Measurements from ENCODE around the gene SHC4.
"Not testable (repeated sequence)": the region's sequence is repeated elsewhere in the genome, so short reads cannot be mapped to it uniquely, and the experiment has no call there.

Gene SHC4

GRCh38 chr15:48796930-48797329 lies 166.8 kb downstream of the SHC4 start:
- DNase-seq (ENCODE audit: low read depth in 3 of 3) = no peak

- DNase-seq (ENCODE audit: low read depth in 3 of 3) = no peak
These were observed 167.2 kb downstream of the SHC4 start for GRCh38 chr15:48796521-48796920.

- no peak for DNase-seq (ENCODE audit: low read depth in 3 of 3)
These were observed 167.8 kb downstream of the SHC4 start for GRCh38 chr15:48795901-48796300.

- no peak for DNase-seq (ENCODE audit: low read depth in 3 of 3)
These were observed 169.0 kb downstream of the SHC4 start for GRCh38 chr15:48794697-48795134.

GRCh38 chr15:48792408-48792807 lies 171.3 kb downstream of the SHC4 start:
- DNase-seq (ENCODE audit: low read depth in 3 of 3) = no peak

- not testable (repeated sequence) for DNase-seq (ENCODE audit: low read depth in 3 of 3)
These were observed 173.1 kb downstream of the SHC4 start for GRCh38 chr15:48790466-48791115.

- DNase-seq (ENCODE audit: low read depth in 3 of 3) = no peak
These were observed 178.0 kb downstream of the SHC4 start for GRCh38 chr15:48785712-48786111.

GRCh38 chr15:48785195-48785594 lies 178.5 kb downstream of the SHC4 start:
- no peak for DNase-seq (ENCODE audit: low read depth in 3 of 3)

GRCh38 chr15:48784756-48785155 lies 179.0 kb downstream of the SHC4 start:
- no peak for DNase-seq (ENCODE audit: low read depth in 3 of 3)

GRCh38 chr15:48782911-48783310 lies 180.8 kb downstream of the SHC4 start:
- no peak for DNase-seq (ENCODE audit: low read depth in 3 of 3)

GRCh38 chr15:48781481-48782081 lies 182.1 kb downstream of the SHC4 start:
- no peak for DNase-seq (ENCODE audit: low read depth in 3 of 3)

- DNase-seq (ENCODE audit: low read depth in 3 of 3) = no peak
These were observed 182.7 kb downstream of the SHC4 start for GRCh38 chr15:48781017-48781416.

- no peak for DNase-seq (ENCODE audit: low read depth in 3 of 3)
These were observed 185.4 kb downstream of the SHC4 start for GRCh38 chr15:48778331-48778730.

- no peak for DNase-seq (ENCODE audit: low read depth in 3 of 3)
These were observed 185.9 kb downstream of the SHC4 start for GRCh38 chr15:48777645-48778330.

GRCh38 chr15:48775546-48775945 lies 188.2 kb downstream of the SHC4 start:
- no peak for DNase-seq (ENCODE audit: low read depth in 3 of 3)

GRCh38 chr15:48774484-48774883 lies 189.2 kb downstream of the SHC4 start:
- no peak for DNase-seq (ENCODE audit: low read depth in 3 of 3)
